OCI-LY3 (cell line): ENCODE data around the gene RPS6KA6.

Experiments
- EZH2phosphoT487 ChIP-seq: fragments of 200-600 bp; shearing (Covaris generic); IDR thresholded peaks from 2 replicates; pipeline ENCODE4 v1.6.1; 2018; ENCODE audit warnings: antibody characterized with exemption, mixed run types, low read depth
- TF ChIP-seq, protein P1 (sequence below): fragments of 200-600, 300-600 bp; sonication (generic); IDR thresholded peaks from 2 replicates; pipeline ENCODE4 v1.5.1; 2014; ENCODE audit warnings: antibody characterized with exemption, low read length, low read depth

DNA sequence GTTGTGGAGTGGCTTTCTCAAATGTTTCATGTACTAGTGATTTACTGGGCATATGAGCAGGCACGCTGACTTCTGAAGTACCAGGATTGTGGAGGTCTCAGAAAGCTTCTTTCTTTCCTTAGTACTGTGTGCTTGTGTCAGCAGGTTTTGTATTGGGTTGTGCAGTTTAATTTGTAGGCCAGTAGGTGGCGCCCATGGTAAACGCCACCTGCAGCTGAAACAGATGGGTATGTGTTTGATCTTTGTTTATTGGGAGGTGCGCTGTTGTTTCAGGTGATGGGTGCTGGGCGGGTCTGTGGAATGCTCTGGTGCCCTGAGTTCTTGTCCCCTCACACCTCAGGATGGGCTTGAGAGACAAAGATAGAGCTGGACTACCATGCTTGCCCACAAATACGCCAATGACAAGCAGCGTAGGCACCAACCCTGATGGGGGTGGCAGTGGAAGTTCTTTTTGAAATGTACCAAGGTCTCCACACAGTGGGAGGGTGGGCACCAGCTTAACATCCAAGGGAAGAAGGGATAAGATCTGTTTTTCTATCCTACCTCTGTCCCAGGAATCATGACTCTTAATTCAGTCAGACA is 141.5 kb downstream of the RPS6KA6 start:
- TF ChIP-seq, protein P1, sequence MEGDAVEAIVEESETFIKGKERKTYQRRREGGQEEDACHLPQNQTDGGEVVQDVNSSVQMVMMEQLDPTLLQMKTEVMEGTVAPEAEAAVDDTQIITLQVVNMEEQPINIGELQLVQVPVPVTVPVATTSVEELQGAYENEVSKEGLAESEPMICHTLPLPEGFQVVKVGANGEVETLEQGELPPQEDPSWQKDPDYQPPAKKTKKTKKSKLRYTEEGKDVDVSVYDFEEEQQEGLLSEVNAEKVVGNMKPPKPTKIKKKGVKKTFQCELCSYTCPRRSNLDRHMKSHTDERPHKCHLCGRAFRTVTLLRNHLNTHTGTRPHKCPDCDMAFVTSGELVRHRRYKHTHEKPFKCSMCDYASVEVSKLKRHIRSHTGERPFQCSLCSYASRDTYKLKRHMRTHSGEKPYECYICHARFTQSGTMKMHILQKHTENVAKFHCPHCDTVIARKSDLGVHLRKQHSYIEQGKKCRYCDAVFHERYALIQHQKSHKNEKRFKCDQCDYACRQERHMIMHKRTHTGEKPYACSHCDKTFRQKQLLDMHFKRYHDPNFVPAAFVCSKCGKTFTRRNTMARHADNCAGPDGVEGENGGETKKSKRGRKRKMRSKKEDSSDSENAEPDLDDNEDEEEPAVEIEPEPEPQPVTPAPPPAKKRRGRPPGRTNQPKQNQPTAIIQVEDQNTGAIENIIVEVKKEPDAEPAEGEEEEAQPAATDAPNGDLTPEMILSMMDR = peak; percentile 72
- no peak for TF ChIP-seq EZH2phosphoT487
